ENCODE measurements around the gene CYP4B1.
"Not testable (repeated sequence)": the region's sequence is repeated elsewhere in the genome, so short reads cannot be mapped to it uniquely, and the experiment has no call there.

The CYP4B1 gene

DNA sequence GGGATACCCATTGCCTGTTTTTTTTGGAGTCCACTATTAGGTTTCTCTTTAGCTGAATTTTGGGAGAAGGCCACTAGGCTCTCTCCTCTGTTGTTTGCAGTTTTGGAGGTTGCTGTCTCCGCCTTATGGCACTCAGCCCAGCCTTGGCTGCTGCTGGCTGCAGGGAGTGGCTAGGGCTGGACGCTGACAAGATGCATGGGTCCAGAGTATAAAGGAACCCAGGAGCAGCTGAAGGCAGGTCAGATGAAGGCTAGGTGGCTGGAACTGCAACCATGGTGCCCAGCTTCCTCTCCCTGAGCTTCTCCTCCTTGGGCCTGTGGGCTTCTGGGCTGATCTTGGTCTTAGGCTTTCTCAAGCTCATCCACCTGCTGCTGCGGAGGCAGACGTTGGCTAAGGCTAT is at the start of gene CYP4B1:
Gene CYP4B1, plus strand, starts transcription at position 237 of the 400 bp plus-strand sequence. Its CDS starts 36 bp downstream, at position 273.
- DNase-seq (ENCODE audit: low read depth in 3 of 3): no peak

DNA sequence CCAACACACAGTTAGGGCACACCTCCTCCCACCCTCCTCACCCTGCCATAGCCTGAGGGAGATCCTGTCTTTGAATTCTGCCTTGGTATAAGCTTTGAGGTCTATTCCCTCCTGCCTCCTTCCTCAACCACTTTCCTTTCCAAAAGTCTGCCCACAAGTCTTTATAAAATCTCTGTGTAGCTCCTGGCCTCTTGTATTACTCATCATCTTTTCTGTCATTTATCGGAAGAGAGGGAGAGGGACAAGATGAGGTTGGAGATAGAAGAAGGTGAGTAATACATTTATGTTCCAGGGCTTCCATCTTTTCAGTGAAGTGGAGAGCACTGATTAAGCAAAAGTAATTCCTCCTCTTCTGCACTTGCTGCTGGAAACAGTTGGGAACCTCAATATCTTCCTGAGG is 49.4 kb upstream of the CYP4B1 start:
- DNase-seq (ENCODE audit: low read depth in 3 of 3): no peak

DNA sequence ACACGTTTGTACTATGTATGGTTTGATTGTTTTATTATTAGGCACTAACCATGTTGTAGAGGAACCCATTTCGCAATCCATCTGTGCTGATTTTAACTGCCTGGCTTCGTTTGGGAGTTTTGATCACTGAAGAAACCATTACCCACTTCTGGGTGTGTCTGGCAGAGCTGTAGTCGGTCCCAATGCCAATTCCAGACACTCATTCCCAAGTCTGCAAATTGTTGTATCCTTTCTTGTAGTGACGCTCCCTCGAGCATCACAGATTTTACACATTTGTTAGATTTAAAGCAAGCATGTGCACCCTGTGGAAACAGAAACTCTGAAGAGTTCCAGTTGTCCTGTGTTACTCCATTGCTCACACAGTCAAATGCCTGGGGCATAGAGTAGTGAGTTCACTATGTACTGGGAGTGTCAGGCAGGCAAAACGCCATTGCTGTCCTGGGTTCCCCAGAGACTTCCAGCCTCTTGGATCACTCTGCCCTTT is 48.9 kb upstream of the CYP4B1 start:
- no peak for DNase-seq (ENCODE audit: low read depth in 3 of 3)

DNA sequence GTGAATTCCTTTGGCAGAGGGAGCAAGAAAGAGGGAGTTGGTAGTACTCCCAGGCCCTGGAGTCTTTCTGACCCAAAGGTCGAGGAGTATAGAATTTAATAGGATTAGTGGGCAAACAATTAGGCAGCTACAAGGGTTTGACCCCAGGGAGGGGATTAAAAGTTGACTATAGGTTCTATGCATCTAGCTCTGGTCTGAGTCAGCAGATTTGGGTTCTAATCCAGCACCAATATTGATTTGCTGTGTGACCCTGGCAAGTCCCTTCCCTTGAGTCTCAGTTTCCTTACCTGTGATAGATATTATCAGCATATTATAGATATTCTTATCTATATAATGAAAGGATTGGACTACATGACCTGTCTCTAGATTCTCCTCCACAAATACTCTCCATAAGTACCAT is 44.9 kb upstream of the CYP4B1 start:
- no peak for DNase-seq (ENCODE audit: low read depth in 3 of 3)

DNA sequence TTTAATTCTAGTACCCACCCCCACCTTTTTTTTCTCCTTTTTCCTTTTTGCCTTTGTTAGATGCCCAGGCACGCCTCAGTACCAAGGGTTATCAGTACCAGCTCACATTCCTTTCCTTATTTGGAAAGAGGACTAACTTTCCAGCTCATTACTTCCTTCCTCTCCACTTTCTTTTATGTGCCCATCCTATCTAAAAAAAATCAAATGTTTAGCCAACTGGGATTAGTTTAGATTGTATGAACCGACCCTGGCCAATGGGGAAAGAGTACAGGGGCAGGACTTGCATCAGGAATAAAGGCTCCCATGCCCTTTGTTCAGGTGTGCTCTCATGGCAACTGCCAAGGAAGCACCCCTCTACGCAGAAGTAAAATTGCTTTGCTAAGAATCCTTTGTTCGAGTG is 44.1 kb upstream of the CYP4B1 start:
- DNase-seq (ENCODE audit: low read depth in 3 of 3): not testable (repeated sequence)

DNA sequence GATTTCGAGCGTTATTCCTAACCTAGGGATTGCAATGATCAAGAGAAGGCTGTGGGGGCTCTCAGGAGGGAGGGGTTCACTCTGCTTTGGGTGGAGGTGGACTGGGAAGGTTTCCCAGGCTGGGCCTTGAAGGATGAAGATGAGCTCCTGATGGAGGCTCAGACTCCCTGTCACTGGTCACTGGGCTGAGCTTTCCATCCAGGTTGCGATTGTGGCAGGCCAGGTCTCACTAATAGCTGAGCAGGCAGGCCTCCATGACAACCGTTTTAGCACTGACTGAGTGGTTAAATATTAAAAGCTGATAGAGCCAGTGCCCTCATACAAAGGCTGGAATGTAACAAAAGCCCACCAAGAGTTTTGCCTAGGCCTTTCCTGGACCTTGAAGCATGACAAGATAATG is 43.7 kb upstream of the CYP4B1 start:
- DNase-seq (ENCODE audit: low read depth in 3 of 3): no peak

DNA sequence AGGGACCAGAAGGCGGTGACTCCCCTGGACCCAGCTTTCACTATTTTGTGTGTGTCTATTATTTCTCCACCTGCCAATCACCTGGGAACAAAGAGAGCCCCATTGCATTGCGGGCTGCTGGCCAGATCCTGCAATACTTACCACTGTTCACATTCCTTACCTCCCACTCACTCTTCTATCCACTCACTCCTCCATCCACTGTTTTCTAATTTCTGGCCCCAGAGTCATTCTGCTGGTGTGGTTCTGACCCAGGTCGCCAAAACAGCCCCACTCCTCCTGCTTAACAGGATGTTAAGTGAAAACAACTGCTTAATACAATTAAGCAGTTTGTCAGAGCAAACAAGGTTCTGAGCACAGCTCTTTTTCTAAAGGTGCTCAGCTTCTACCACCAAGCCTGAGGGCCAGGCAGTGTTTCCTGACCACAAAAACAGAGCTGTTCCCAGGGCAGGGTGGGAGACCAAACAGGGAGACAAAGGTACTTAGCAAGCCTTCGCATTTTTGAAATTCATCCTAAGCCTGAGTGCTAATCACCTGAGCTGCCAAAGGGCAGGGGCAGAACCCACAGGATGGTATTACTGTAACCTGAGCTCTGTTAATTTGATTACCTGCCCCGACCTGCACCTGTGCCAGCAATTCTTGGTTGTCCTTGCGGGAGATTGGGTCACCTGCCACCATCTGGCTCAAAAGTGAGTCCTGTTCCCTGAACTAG is 41.4 kb upstream of the CYP4B1 start:
- no peak for DNase-seq (ENCODE audit: low read depth in 3 of 3)

DNA sequence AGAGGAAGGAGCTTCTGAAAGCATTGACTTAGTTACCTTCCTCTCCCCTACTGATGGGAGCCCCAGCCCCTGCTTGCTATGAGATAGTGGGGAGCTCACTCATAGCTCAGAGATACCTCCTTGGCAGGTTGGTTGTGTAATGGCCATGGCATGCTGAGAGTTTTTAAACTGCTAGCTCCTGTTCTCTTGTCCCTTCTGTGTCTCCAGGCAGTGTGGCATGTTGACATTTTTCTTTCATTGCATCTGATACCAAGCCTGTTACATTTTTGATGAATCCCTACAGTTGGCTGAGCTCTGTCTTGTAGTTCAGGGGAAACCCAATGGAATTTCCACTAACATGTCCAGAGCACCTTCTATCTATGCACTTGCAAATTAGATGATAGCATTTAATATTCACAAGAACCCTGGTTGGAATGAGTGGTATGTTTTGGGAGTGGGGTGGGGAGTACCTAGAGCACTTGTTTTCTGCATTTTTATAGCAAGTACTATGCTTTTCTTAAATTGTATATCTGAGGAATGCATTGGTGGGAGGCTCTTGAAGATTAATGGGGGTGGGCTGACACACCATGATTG is 40.8 kb upstream of the CYP4B1 start:
- no peak for DNase-seq (ENCODE audit: low read depth in 3 of 3)

DNA sequence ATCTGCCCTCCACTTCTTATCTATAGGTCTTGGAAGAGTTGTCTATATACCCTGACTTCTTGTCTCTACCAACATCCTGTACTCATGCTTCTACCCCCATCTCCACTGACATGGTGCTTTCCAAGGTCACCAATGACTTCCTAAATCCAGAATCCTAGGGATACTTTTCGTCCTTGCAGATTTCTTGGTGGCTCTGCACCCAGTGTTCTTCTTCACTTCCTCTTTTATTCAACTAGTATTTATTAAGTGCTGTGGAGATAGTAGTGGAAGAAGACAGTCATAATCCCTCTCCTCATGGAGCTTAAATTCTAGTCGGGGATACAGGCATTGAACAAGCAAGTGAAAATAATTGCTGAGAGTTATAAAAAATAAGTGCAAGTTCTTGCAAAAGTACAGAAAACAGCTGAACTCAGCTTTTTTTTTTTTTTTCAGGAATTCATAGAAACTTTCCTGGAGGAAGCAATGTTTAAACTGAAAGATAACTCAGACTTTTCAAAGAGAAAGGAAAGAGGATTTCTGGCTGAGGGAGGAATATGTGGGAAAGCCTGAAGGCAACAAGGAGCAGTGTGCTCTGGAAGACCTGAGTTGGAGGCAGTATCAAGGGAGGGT is 38.2 kb upstream of the CYP4B1 start:
- no peak for DNase-seq (ENCODE audit: low read depth in 3 of 3)

DNA sequence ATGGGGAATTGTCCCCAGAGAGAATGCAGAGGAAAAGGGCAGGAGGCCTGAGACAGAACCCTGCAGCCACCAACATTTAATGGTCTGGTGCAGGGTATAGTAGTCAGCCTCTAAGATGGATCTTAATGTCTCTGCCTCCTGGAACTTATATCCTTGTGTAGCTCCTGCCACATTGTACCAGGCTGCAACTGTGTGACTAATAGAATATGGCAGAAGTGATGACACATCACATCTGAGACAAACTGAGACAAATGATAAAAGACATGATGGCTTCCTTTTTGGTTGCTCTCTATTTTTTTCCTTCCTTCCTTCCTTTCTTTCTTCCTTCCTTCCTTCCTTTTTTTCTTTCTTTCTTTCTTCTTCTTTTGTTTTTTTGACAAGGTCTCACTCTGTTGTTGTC is 37.1 kb upstream of the CYP4B1 start:
- DNase-seq (ENCODE audit: low read depth in 3 of 3): no peak

DNA sequence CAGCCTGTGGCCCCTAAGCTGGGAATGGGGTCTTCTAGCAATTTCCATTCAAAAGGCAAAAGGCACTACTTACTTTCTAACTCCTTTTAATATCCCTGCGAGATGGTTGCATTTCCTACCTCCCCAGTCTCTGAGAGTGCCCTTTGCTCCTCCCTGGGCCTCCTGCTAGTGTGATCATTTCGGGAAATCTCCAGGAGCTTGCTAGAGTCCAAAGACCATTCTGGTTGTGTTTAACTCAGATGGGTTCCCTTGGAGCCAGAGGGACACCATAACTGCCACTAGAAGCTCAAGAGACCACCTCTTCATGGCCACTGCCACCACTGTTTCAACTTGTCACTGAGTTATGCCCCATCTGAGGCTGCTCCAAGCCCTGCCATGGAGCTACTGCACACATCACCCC is 34.4 kb upstream of the CYP4B1 start:
- no peak for DNase-seq (ENCODE audit: low read depth in 3 of 3)

DNA sequence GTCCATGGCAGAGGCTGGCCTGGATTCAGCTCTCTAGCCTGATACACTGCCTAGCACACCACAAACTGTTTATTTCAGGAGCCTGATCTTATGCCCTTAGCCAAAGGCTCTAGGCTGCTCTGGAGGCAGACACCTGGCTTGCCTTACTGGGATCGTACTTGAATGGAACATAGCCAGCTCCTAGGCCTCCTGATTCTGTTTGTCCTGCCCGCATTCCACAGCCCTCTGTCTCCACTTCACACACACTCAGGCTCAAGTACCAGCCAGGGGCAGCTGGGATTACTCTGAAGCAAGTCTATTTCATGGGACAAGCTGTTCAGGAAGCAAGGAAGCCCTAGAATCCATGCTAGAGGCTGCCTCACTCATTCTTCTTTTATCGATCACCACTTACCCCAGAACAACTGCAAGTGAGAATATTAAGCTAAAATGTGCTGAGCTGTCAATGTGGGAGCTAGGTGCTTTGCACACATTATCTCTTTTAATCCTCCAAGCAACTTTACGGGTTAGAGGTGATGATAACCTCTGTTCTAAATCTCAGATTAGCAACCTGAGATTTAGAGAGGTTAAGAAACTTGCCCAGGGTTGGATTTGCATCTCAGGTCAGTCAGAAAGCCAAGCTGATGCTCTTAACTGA is 31.1 kb upstream of the CYP4B1 start:
- no peak for DNase-seq (ENCODE audit: low read depth in 3 of 3)

DNA sequence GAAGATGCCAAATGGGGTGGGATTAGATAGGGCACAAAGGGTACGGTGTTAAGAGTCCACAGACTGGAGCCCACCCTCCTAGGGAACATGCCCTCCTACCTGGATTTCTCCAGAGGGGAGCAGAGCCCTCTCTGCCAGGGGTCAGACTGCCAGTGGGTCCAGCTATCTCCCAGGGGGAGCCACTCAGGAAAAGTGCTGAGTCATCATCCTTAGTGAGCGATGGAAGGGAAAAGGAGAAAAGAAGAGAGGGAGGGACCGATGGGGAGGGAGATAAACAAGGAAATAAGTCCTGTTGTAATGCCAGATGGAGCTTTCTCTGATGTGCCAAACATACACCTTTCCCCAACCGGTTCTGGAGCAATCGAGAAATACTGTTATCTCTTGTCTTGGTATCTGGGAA is 30.4 kb upstream of the CYP4B1 start:
- DNase-seq (ENCODE audit: low read depth in 3 of 3): no peak

DNA sequence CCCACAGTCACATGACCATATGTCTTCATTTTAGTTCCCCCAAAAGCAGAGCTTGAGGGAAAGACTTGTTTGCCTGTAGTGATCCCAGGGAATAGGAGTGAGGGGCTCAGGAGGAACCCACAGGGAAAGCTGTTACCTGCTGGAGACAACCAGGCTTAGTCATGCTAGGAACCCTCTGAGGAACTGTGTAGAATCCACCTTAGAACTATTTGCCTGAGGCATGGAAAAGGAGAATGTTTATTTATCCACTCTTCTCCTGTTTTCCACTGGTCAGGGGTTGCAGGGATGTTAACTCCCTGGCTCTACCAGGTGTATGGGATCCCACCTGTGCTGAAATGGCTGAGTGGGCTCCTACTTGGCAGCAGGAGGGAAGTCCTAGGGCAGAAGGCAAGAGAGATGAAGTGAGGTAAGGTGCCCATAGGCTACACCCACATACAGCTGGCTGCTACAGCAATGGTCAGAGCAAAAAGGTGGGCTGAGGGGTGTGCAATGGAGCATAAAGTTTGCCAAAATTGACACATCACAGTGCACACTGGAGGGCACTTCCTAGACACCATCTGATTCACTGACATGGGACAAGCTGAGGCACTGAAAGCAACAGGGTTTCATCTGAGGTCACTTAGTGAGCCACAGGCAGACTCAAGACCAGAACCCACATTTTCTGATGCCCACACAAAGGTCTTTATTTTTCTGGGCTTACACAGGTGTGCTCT is 29.7 kb upstream of the CYP4B1 start:
- DNase-seq (ENCODE audit: low read depth in 3 of 3): no peak

DNA sequence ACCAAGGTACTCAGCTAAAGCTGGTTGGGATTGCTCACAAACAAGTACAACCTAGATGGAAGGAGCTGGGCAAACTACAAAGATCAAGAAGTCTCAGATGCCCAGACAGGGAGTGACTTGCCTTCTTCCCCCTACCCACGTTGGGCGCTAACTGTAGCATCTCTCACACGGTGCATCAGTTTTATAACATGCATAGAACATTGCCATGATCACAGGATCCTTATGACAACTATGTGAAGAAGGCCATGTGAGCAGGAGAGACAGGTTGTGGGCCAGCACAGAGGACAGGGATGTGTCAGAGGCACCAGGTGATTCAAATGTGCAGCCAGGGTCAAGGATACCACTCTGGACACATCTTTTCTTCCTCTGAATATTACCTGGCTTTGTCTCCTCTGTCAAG is 28.3 kb upstream of the CYP4B1 start:
- DNase-seq (ENCODE audit: low read depth in 3 of 3): no peak

DNA sequence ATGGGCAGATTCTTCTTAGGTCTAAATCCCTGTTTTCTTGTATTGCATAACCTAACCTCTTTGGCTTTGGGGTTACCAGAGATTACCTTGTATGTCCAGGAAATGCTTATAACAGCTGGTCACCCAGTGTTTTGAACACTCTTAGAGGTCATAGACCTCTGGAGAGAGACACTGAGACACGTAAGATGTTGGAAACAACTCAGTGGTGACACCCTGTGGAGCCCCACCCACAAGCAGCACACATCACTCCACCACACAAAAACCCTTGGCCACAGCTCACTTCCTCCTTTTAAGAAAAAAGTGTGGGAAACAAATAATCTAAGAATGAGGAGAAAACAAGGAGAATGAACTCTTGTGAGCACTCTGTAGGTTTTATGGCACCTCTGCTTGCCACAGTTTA is 26.3 kb upstream of the CYP4B1 start:
- no peak for DNase-seq (ENCODE audit: low read depth in 3 of 3)

DNA sequence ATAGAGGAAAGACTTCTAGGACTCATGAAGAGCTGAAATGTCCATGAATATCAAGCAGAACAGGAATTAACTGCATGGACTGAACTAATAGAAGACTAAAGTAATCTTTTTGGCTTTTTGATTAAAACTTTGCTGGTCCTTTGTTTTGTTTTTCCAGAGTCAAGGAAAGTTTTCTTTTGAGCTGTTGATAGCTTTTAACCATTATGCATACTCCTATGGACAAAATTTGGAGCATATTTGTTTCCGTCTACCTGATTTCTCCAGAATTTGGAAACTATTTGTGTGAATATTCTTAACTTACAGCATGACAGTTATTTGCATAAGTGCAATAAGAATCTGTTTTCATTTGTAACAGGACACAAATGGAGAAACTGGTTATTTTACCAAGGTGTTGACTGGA is 24.5 kb upstream of the CYP4B1 start:
- DNase-seq (ENCODE audit: low read depth in 3 of 3): no peak

DNA sequence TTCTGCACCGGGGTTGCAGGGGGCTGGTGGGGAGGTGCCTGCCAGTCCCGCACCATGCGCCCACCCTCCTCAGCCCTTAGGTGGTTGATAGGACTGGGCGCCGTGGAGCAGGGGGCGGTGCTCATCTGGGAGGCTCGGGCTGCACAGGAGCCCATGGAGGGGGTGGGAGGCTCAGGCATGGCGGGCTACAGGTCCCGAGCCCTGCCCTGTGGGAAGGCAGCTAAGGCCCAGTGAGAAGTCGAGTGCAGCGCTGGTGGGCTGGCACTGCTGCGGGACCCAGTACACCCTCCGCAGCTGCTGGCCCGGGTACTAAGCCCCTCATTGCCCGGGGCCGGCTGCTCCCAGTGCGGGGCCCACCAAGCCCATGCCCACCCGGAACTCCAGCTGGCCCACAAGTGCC is 20.4 kb upstream of the CYP4B1 start:
- not testable (repeated sequence) for DNase-seq (ENCODE audit: low read depth in 3 of 3)

DNA sequence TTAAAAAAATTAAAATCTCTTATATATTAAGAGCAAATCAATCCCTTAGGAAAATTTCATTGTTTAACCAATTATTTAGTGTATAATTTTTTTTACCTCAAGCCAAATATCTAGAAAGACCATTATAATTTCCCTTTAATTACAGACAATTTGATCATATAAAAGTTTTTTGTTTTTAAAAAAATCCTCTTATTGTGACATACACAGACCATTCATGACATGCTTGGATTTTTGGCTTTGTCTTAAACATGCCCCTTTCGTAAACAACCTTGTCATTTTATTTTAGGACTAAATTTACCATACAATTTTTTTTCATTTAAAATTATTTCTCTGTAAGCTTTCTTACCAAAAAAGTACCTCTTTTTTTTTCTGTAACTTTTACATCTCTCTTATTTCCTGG is 14.2 kb upstream of the CYP4B1 start:
- no peak for DNase-seq (ENCODE audit: low read depth in 3 of 3)

DNA sequence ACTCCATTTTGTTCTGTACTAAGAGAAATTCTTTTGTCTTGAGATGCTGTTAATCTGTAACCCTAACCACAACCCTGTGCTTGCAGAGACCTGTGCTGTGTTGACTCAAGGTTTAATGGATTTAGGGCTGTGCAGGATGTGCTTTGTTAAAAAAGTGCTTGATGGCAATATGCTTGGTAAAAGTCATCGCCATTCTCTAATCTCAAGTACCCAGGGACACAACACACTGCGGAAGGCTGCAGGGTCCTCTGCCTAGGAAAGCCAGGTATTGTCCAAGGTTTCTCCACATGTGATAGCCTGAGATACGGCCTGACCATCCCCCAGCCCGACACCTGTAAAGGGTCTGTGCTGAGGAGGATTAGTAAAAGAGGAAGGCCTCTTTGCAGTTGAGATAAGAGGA is 10.2 kb upstream of the CYP4B1 start:
- DNase-seq (ENCODE audit: low read depth in 3 of 3): not testable (repeated sequence)

DNA sequence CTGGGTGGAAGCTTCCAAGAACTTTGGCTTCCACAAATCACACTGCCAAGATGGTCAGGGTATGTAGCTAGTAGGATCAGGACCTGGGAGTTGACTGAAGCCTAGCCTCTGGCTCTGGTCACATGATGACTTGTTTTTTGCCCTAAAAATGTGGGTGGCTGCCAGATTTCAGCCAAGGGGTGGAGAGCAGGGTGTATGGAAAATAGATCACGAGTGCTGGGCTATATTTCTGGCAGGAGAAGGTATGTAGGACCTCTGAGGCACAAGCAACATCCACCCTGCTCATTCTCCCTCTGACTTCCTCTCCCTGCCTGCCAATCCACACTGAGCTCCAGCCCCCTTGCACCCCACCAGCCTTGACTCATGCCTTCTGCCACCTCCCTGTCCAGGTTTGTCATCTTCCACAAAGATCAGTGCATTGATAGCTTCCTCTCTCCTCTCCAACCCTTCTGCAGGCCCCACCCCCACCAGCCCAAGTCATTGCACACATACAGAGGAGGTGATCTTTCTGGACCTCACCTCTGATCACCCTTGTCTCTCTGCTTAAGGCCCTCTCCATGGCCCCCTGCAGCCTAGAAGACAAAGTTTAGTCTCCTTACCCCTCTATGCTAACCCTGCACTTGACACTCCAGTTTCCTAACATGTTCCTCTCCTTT is 8.3 kb upstream of the CYP4B1 start:
- DNase-seq (ENCODE audit: low read depth in 3 of 3): no peak

DNA sequence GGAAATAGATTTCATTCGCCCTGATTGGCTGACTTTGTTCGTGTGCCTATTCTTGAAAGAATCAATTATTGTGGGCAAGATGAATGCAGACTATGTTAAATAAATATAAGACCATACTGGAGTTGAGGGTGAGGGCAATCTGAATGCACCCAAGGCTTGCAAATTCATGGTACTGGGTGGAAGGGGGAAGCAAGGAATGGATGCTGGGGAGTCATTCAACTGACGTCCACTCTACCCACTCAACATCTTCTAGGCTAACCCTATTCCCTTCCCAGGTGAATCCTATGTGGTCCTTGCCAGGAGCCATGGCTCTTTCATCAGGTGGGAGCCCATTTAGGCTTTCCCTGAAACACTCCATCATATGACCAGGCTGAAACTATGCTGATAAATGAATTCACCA is 5.7 kb upstream of the CYP4B1 start:
- no peak for DNase-seq (ENCODE audit: low read depth in 3 of 3)
